GM19452 (cell line): Measurements from ENCODE around the gene ASIC4.

Source experiments
- ATAC-seq: cut with Tn5 transposase; IDR thresholded peaks from one replicate; pipeline ENCODE4 v1.9.1; 2021; ENCODE audit not compliant: unreplicated experiment

ASIC4 gene

GRCh38 chr2:219480004-219480403 is 34.3 kb upstream of the ASIC4 start:
- ATAC-seq: no peak

GRCh38 chr2:219482674-219483405 is 31.4 kb upstream of the ASIC4 start:
- ATAC-seq: no peak

- no peak for ATAC-seq
Measured at GRCh38 chr2:219483451-219484342, 30.6 kb upstream of the ASIC4 start.

GRCh38 chr2:219484343-219485200 is 29.7 kb upstream of the ASIC4 start:
- no peak for ATAC-seq

- no peak for ATAC-seq
Measured at GRCh38 chr2:219485201-219485580, 29.1 kb upstream of the ASIC4 start.

- no peak for ATAC-seq
Measured at GRCh38 chr2:219486380-219486959, 27.8 kb upstream of the ASIC4 start.

GRCh38 chr2:219488149-219488843 is 26.0 kb upstream of the ASIC4 start:
- ATAC-seq: no peak

- no peak for ATAC-seq
Measured at GRCh38 chr2:219488844-219489194, 25.5 kb upstream of the ASIC4 start.

GRCh38 chr2:219489315-219489714 is 25.0 kb upstream of the ASIC4 start:
- ATAC-seq: no peak

GRCh38 chr2:219490186-219490585 is 24.1 kb upstream of the ASIC4 start:
- ATAC-seq: no peak

GRCh38 chr2:219490600-219491130 is 23.6 kb upstream of the ASIC4 start:
- no peak for ATAC-seq

- ATAC-seq: no peak
Measured at GRCh38 chr2:219491278-219491963, 22.9 kb upstream of the ASIC4 start.

GRCh38 chr2:219492575-219492974 is 21.7 kb upstream of the ASIC4 start:
- no peak for ATAC-seq

- ATAC-seq: no peak
Measured at GRCh38 chr2:219493086-219493485, 21.2 kb upstream of the ASIC4 start.

- no peak for ATAC-seq
Measured at GRCh38 chr2:219494952-219495530, 19.2 kb upstream of the ASIC4 start.

GRCh38 chr2:219495531-219496122 is 18.7 kb upstream of the ASIC4 start:
- no peak for ATAC-seq

GRCh38 chr2:219496247-219496824 is 17.9 kb upstream of the ASIC4 start:
- ATAC-seq: no peak

- no peak for ATAC-seq
Measured at GRCh38 chr2:219496825-219497494, 17.3 kb upstream of the ASIC4 start.
